HAP-1 (cell line): ENCODE data around the gene TMX2.
"Not testable (repeated sequence)": the region's sequence is repeated elsewhere in the genome, so short reads cannot be mapped to it uniquely, and the experiment has no call there.

Source experiments
- DNase-seq, 2 experiments: peaks; one replicate each; pipeline ENCODE4 v3.0.0-alpha.2; 2016 to 2020; ENCODE audit warnings: low spot score in 2 of 2
- H3K27me3 ChIP-seq: fragments of 250-450 bp; sonication (Bioruptor Pico); 2 replicates; pipeline ENCODE4 v1.5.1; 2020; ENCODE audit warnings: low read depth, mild to moderate bottlenecking, moderate library complexity
- H3K36me3 ChIP-seq: fragments of 250-450 bp; sonication (Bioruptor Pico); replicated peaks from 2 replicates; pipeline ENCODE4 v1.5.1; 2020; ENCODE audit warnings: mild to moderate bottlenecking
- H3K4me1 ChIP-seq: fragments of 250-450 bp; sonication (Bioruptor Pico); 2 replicates; pipeline ENCODE4 v1.5.1; 2020; ENCODE audit warnings: mild to moderate bottlenecking
- H3K4me3 ChIP-seq: fragments of 250-450 bp; sonication (Bioruptor Pico); 2 replicates; pipeline ENCODE4 v1.5.1; 2020; ENCODE audit warnings: mild to moderate bottlenecking, moderate library complexity
- H3K9me3 ChIP-seq: fragments of 250-450 bp; sonication (Bioruptor Pico); 2 replicates; pipeline ENCODE4 v1.5.1; 2020; ENCODE audit warnings: mild to moderate bottlenecking, moderate library complexity
- in situ Hi-C: fragments of 300-500 bp; cut with MboI; formaldehyde crosslinking; loops from 3 replicates; pipeline ENCODE4 v1.14.3; 2020; ENCODE audit warnings: low sequenced_read_pairs, inconsistent platforms, mixed read lengths

TMX2 gene

DNA sequence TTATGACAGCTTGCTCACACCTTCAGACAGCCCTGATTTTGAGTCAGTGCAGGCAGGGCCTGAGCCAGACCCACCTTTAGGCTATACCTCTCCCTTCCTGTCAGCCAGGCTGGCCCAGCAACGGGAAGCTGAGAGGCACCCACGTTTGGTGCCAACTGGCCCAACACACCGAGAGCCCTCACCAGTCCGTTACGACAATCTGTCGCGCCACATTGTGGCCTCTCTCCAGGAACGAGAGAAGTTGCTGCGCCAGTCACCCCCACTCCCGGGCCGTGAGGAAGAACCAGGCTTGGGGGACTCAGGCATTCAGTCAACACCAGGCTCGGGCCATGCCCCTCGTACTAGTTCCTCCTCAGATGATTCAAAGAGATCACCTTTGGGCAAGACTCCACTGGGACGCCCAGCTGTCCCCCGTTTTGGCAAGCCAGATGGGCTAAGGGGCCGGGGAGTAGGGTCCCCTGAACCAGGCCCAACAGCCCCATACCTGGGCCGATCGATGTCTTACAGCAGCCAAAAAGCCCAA lies 13.5 kb upstream of the TMX2 start:
- Histone ChIP-seq H3K36me3 (peaks cover 71% of the 10 kb centered on the region), H3K4me1 (no peaks in the 10 kb centered on the region), H3K9me3 (no peaks in the 10 kb centered on the region), H3K27me3 (no peaks in the 10 kb centered on the region), H3K4me3 (no peak overlapping the region)
- DNase-seq, result no peak
- in situ Hi-C loops, result no loop called here

DNA sequence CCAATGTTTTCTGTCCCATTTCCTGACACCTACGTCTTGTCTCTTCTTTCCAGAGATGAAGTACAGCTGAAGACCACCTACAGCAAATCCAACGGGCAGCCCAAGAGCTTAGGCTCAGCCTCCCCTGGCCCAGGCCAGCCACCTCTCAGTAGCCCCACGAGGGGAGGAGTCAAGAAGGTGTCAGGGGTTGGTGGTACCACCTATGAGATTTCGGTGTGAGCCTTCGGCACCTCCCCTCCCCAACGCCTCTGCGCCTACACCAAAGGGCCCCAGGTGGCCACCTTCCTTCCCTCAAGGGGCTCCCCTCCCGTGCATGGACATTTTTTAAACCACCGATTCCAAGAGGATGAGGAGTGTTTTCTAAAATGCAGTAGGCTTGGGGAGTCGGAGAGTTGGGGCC lies 12.6 kb upstream of the TMX2 start:
- DNase-seq, result no peak
- in situ Hi-C loops, result no loop called here
- Histone ChIP-seq H3K27me3 (no peaks in the 10 kb centered on the region), H3K4me3 (no peak overlapping the region), H3K36me3 (peaks cover 70% of the 10 kb centered on the region), H3K4me1 (no peaks in the 10 kb centered on the region), H3K9me3 (no peaks in the 10 kb centered on the region)

DNA sequence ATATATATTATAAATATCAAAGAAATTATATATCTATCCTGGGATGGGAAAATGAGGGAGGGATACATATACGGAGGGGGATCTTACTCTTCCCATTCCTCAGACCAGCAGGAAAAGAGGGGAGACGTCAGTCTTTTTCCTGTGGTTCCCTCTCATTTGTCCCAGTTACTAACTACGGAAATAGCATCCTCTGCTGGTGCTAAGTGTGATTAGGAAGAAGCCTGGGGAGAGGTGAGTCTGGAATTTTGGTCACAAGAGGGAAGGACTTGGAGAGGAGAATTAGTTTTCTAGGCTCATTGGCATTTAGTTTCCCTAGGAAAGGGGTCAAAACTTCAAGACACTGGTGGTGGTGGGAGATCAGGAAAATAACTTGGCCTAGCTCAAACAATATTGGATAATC lies 12.0 kb upstream of the TMX2 start:
- Histone ChIP-seq H3K4me3 (no peak overlapping the region), H3K4me1 (no peaks in the 10 kb centered on the region), H3K27me3 (no peaks in the 10 kb centered on the region), H3K36me3 (peaks cover 66% of the 10 kb centered on the region), H3K9me3 (no peaks in the 10 kb centered on the region)
- no peak for DNase-seq
- in situ Hi-C loops, result no loop called here

DNA sequence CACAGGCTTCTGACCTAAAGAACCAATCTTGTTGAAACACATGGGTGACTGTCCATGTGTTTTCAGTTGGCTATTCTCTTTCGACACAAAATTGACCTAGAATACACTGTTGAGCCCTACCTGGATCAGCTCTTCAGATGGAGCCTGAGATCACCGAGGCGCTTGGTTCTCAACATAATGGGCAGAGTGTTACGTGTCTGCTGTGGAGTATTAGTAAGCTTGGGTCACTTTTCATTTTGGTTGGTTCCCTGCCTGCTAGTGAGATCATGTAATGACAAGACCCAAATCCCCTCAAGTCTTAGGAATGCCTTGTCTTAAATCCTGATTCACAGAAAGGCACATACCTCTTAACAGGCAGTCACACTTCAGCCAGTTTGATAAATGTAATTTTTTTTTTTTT lies 9.1 kb upstream of the TMX2 start:
- no peaks in the 10 kb centered on the region for H3K9me3 ChIP-seq
- peaks cover 44% of the 10 kb centered on the region for H3K36me3 ChIP-seq
- in situ Hi-C loops, result no loop called here
- 0 out of 2 replicates have a peak, but pooled peaks cover 2% of the 10 kb centered on the region for H3K4me1 ChIP-seq
- H3K27me3 ChIP-seq, result no peaks in the 10 kb centered on the region
- no peak overlapping the region for H3K4me3 ChIP-seq
- DNase-seq, result no peak

DNA sequence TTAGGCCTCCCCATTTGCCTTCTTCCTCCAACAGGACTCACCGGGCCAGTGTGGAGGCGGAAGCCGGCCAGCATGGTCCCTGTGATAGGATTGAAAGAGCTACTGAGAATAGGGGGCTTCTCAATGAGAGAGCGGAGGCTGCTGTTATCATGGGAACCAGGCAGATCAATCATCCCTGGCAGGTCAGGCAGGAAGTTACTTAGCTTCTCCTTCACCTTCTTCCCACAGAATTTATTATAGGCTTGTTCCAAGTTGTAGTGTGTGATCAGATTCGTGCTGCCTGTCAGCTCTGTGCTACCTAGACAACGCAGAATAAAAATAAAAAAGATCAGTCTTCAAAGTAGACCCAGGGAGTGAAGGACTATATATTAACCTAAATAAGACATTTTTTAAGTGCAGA lies 7.5 kb upstream of the TMX2 start:
- no peaks in the 10 kb centered on the region for H3K27me3 ChIP-seq
- no peaks in the 10 kb centered on the region for H3K9me3 ChIP-seq
- no peak for DNase-seq
- in situ Hi-C loops, result no loop called here
- 0 out of 2 replicates have a peak, but pooled peaks cover 2% of the 10 kb centered on the region for H3K4me1 ChIP-seq
- no peak overlapping the region for H3K4me3 ChIP-seq
- H3K36me3 ChIP-seq, result peaks cover 28% of the 10 kb centered on the region

DNA sequence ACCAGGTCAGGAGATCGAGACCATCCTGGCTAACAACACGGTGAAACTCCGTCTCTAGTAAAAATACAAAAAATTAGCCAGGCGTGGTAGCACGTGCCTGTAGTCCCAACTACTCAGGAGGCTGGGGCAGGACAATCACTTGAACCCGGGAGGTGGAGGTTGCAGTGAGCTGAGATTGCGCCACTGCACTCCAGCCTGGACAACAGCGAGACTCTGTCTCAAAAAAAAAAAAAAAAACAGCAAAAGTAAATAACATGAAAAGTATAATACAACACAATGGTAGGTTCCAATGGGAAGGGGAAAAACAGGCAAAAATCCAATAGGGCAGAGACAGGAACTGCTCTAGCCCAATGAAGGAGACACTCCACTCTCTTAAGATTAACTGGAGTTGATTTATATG lies 7.0 kb upstream of the TMX2 start:
- H3K9me3 ChIP-seq, H3K4me3 ChIP-seq, DNase-seq, H3K27me3 ChIP-seq, H3K4me1 ChIP-seq, in situ Hi-C loops: not testable (repeated sequence)
- peaks cover 26% of the 10 kb centered on the region for H3K36me3 ChIP-seq

DNA sequence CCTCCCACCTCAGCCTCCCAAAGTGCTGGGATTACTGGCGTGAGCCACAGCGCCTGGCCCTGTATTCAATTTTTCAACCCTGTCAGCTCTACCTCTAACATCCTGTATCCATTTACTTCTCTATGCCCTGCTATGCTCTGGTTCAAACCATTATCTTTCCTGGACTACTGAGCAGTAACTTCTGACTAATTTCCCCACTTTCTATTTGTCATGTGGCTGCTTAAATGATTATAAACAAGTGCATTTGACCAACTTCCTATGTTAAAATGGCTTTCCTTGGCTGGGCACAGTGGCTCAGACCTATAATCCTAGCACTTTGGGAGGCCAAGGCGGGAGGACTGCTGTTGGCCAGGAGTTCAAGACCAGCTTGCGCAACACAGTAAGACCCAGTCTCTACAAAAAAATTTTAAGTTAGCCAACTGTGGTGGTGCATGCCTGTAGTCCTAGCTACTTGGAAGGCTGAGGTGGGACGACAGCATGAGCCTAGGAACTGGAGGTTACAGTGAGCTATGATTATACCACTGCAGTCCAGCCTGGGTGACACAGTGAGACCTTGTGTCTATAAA lies 2.5 kb upstream of the TMX2 start:
- no peak for DNase-seq
- in situ Hi-C loops, result no loop called here
- peaks cover 13% of the 10 kb centered on the region for H3K4me1 ChIP-seq
- no peaks in the 10 kb centered on the region for H3K9me3 ChIP-seq
- H3K36me3 ChIP-seq, result peaks cover 10% of the 10 kb centered on the region
- H3K27me3 ChIP-seq, result no peaks in the 10 kb centered on the region
- no peak overlapping the region for H3K4me3 ChIP-seq

DNA sequence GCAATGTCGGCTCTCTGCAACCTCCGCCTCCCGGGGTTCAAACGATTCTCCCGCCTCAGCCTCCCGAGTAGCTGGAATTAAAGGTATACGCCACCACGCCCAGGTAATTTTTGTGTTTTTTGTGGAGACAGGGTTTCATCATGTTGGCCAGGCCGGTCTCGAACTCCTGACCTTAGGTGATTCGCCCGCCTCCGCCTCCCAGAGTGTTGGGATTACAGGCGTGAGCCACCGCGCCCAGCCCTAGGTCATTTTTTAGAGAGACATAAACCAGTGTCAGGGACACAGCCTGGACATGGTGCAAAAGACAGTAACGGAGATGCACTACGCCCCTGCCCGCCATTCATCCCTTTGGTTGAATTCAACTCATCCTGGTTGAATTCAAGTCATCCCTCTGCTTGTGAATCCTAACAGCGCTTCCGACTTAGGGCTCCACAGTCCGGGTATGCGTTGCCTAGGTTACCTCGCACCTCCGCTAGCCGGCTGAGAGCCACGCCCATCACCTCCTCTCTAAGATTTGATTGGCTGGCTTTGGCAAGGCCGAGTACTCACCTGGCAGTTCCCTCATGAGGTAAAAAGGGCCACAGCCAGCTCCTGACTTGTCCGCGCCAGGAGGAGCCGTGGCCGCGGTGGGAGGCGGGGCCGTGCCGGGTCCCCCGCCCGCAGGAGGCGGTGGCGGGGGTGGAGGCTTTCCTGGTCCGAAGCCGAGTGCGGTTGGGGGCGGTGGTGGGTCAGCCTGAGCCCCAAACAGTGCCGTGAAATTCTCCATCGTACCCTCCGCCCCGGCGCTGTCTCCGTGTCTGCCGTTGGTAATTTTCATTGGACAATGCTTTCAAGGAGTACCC lies 758 bp upstream of the TMX2 start, which contains the start of gene MED19:
Gene MED19 (minus strand): TSS at position 802 of the 842 bp plus-strand sequence. CDS start 36 bp downstream, at position 766.
- no peaks in the 10 kb centered on the region for H3K27me3 ChIP-seq
- H3K4me3 ChIP-seq, result peak within 1 kb of the TSS; percentile 87
- in situ Hi-C loops, result no loop called here
- H3K4me1 ChIP-seq, result peaks cover 11% of the 10 kb centered on the region
- DNase-seq, result peak; percentile 83 to 91
- H3K9me3 ChIP-seq, result no peaks in the 10 kb centered on the region
- peaks cover 12% of the 10 kb centered on the region for H3K36me3 ChIP-seq

DNA sequence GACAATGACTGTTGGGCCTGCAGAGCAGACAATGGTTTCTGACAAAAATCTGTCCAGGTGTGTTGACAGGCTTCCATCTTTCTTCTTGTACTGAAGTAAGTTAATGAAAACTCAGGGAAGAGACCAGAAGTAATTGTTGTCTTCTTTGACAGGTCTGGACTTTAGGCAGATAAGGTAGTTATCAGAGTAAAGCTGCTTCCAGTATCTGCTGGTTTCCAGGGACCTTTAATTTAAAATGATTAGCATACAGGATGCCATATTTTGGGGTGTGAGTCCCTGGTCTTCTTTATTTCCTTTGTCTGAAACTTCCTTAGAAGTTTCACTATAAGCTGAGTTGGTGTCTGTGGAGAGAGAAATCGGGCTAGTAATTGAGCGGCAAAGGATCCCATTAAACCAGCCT lies 1.4 kb downstream of the TMX2 start:
- Histone ChIP-seq H3K9me3 (no peaks in the 10 kb centered on the region), H3K4me3 (peak overlapping the region; percentile 87), H3K27me3 (no peaks in the 10 kb centered on the region), H3K4me1 (peaks cover 11% of the 10 kb centered on the region), H3K36me3 (peaks cover 19% of the 10 kb centered on the region)
- no peak for DNase-seq
- in situ Hi-C loops, result no loop called here

DNA sequence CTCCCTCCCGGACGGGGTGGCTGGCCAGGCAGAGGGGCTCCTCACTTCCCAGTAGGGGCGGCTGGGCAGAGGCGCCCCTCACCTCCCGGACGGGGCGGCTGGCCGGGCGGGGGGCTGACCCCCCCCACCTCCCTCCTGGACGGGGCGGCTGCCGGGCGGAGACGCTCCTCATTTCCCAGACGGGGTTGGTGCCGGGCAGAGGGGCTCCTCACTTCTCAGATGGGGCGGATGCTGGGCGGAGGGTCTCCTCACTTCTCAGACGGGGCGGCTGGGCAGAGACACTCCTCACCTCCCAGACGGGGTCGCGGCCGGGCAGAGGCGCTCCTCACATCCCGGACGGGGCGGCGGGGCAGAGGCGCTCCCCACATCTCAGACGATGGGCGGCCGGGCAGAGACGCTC lies 4.3 kb downstream of the TMX2 start:
- DNase-seq, in situ Hi-C loops, H3K9me3 ChIP-seq, H3K4me3 ChIP-seq, H3K27me3 ChIP-seq, H3K4me1 ChIP-seq: not testable (repeated sequence)
- H3K36me3 ChIP-seq, result peaks cover 30% of the 10 kb centered on the region

DNA sequence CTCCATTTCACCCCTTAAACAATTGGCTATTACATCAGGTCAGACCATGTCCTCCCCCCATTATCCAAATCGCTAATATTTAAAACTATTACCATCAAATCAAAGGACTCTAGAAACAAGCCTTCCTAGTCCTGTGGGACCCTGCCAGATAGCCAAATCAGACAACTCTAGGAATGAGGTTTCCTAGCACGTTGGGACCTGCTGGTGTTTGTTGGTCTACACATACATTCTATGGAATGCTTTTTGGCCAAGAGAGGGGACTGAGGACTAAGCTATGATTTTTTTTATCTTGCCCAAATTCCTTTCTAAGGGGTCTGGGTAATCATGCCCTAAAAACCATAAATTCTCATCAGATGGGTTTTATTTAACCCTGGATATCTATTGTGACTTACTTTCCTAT lies 14.8 kb downstream of the TMX2 start:
- no peak for DNase-seq
- H3K27me3 ChIP-seq, result no peaks in the 10 kb centered on the region
- H3K9me3 ChIP-seq, result no peaks in the 10 kb centered on the region
- H3K36me3 ChIP-seq, result peaks cover 14% of the 10 kb centered on the region
- in situ Hi-C loops, result no loop called here
- peaks cover 20% of the 10 kb centered on the region for H3K4me1 ChIP-seq
- no peak overlapping the region for H3K4me3 ChIP-seq

DNA sequence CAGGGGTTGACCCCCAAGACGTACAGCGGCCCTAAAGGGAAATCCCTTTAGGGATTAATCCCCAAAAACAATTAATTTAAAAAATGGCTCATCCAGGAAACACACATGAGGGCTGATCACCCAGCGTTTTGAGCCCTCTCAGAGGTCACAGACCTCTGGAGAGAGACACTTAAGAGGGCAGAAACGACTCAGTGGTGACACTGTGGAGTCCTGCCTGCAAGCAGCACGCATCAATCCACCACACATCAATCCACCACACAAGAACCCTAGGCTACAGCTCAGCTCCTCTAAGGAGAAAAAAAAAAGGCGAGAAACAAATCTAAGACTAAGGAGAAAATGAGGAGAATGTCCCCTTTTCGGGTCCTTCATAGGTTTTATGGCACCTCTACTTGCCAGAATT lies 16.4 kb downstream of the TMX2 start:
- in situ Hi-C loops, result no loop called here

DNA sequence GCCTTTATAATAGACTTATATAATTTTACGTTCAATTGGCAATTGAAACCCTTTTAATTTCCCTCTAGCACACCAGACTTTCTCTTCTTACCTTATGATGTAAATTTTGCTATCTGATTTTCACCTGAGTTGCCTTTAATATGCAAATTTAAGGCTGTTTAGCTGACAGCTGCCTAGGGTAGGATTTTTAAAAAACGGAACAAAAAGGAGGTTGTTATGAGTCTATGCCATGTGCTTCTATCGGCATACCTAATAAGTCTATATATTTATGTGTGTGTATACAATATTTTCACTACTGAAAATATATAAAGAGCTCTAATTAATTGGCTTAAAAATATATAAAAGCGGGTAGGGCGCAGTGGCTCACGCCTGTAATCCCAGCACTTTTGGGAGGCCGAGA lies 17.1 kb downstream of the TMX2 start:
- Histone ChIP-seq H3K9me3 (no peaks in the 10 kb centered on the region), H3K36me3 (no peaks in the 10 kb centered on the region; the same call in none of the 2 replicates), H3K4me1 (peaks cover 20% of the 10 kb centered on the region), H3K27me3 (no peaks in the 10 kb centered on the region), H3K4me3 (no peak overlapping the region)
- in situ Hi-C loops, result no loop called here
- peak in 1 of 2 experiments; percentile 33 for DNase-seq

More for the DNA sequence above, 16.4 kb downstream of the TMX2 start:
- Histone ChIP-seq H3K27me3 (no peaks in the 10 kb centered on the region), H3K9me3 (no peaks in the 10 kb centered on the region), H3K4me1 (peaks cover 20% of the 10 kb centered on the region), H3K4me3 (no peak overlapping the region), H3K36me3 (peaks cover 5% of the 10 kb centered on the region)
- DNase-seq, result no peak

DNA sequence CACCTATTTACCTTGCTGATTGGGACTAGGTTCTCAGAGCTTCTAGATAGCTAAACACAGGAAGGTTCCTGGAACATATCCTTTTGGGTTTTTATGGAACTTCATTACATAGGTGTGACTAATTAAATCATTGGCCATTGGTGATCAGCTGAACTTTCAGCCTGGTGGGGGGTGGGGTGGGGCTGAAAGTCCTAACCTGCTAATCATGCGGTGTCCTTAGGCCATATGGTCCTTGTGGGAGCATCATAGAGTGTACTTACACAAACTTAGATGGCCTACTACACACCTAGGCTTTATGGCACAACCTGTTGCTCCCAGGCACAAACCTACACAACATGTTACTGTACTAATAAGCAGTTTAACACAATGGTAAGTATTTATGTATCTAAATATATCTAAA lies 20.3 kb downstream of the TMX2 start:
- in situ Hi-C loops, result no loop called here
- Histone ChIP-seq H3K4me1 (peaks cover 16% of the 10 kb centered on the region), H3K4me3 (no peak overlapping the region), H3K27me3 (no peaks in the 10 kb centered on the region), H3K36me3 (peaks cover 8% of the 10 kb centered on the region), H3K9me3 (no peaks in the 10 kb centered on the region)
- DNase-seq, result no peak
